KOPT-K1 (cell line): Measurements from ENCODE around the gene BPIFB1.

ENCODE experiments used
- H3K27ac ChIP-seq: fragments of 200-600 bp; sonication (generic); 2 replicates; pipeline ENCODE4 v1.5.1; 2016; ENCODE audit warnings: antibody characterized with exemption, mild to moderate bottlenecking, low read depth, low read length; ENCODE audit not compliant: poor library complexity, severe bottlenecking
- H3K36me3 ChIP-seq: fragments of 200-600 bp; sonication (generic); 2 replicates; pipeline ENCODE4 v1.5.1; 2017; ENCODE audit warnings: antibody characterized with exemption, mild to moderate bottlenecking, low read length, moderate library complexity; ENCODE audit not compliant: insufficient read depth
- H3K9me3 ChIP-seq: fragments of 200-600 bp; sonication (generic); 2 replicates; pipeline ENCODE4 v1.5.1; 2017; ENCODE audit warnings: antibody characterized with exemption, low read length, mild to moderate bottlenecking; ENCODE audit not compliant: insufficient read depth, poor library complexity, severe bottlenecking

The BPIFB1 gene

GRCh38 chr20:33257237-33257636 is 25.8 kb upstream of the BPIFB1 start:
- Histone ChIP-seq H3K9me3 (no peaks in the 10 kb centered on the region), H3K27ac (no peak overlapping the region), H3K36me3 (no peaks in the 10 kb centered on the region)

- Histone ChIP-seq H3K36me3 (no peaks in the 10 kb centered on the region), H3K27ac (no peak overlapping the region)
Measured at GRCh38 chr20:33259371-33259770, 23.6 kb upstream of the BPIFB1 start.

GRCh38 chr20:33261465-33261864 is 21.5 kb upstream of the BPIFB1 start:
- no peak overlapping the region for H3K27ac ChIP-seq
- peaks cover 15% of the 10 kb centered on the region for H3K9me3 ChIP-seq
- H3K36me3 ChIP-seq, result no peaks in the 10 kb centered on the region

More at GRCh38 chr20:33259371-33259770, 23.6 kb upstream of the BPIFB1 start:
- H3K9me3 ChIP-seq, result no peaks in the 10 kb centered on the region

- no peak overlapping the region for H3K27ac ChIP-seq
- no peaks in the 10 kb centered on the region for H3K36me3 ChIP-seq
- H3K9me3 ChIP-seq, result peaks cover 15% of the 10 kb centered on the region
Measured at GRCh38 chr20:33262658-33263065, 20.4 kb upstream of the BPIFB1 start.

GRCh38 chr20:33263784-33264183 is 19.2 kb upstream of the BPIFB1 start:
- no peak overlapping the region for H3K27ac ChIP-seq

GRCh38 chr20:33267701-33268100 is 15.3 kb upstream of the BPIFB1 start:
- H3K9me3 ChIP-seq, result peaks cover 15% of the 10 kb centered on the region
- H3K36me3 ChIP-seq, result no peaks in the 10 kb centered on the region
- no peak overlapping the region for H3K27ac ChIP-seq

More at GRCh38 chr20:33263784-33264183, 19.2 kb upstream of the BPIFB1 start:
- Histone ChIP-seq H3K36me3 (no peaks in the 10 kb centered on the region), H3K9me3 (peaks cover 15% of the 10 kb centered on the region)

GRCh38 chr20:33272155-33272873 is 10.7 kb upstream of the BPIFB1 start:
- Histone ChIP-seq H3K36me3 (no peaks in the 10 kb centered on the region), H3K27ac (no peak overlapping the region), H3K9me3 (no peaks in the 10 kb centered on the region)

- H3K36me3 ChIP-seq, result no peaks in the 10 kb centered on the region
Measured at GRCh38 chr20:33273117-33273851, 9.7 kb upstream of the BPIFB1 start.

GRCh38 chr20:33275215-33275614 is 7.8 kb upstream of the BPIFB1 start:
- H3K27ac ChIP-seq, result no peak overlapping the region
- no peaks in the 10 kb centered on the region for H3K9me3 ChIP-seq
- no peaks in the 10 kb centered on the region for H3K36me3 ChIP-seq

More at GRCh38 chr20:33273117-33273851, 9.7 kb upstream of the BPIFB1 start:
- H3K9me3 ChIP-seq, result no peaks in the 10 kb centered on the region
- no peak overlapping the region for H3K27ac ChIP-seq

GRCh38 chr20:33275871-33276270 is 7.1 kb upstream of the BPIFB1 start:
- Histone ChIP-seq H3K27ac (no peak overlapping the region), H3K36me3 (no peaks in the 10 kb centered on the region), H3K9me3 (no peaks in the 10 kb centered on the region)

- H3K27ac ChIP-seq, result no peak overlapping the region
- no peaks in the 10 kb centered on the region for H3K36me3 ChIP-seq
- H3K9me3 ChIP-seq, result no peaks in the 10 kb centered on the region
Measured at GRCh38 chr20:33276303-33277113, 6.5 kb upstream of the BPIFB1 start.

GRCh38 chr20:33277471-33278441 is 5.3 kb upstream of the BPIFB1 start:
- no peak overlapping the region for H3K27ac ChIP-seq
- H3K9me3 ChIP-seq, result no peaks in the 10 kb centered on the region
- H3K36me3 ChIP-seq, result no peaks in the 10 kb centered on the region

- no peak overlapping the region for H3K27ac ChIP-seq
- H3K36me3 ChIP-seq, result no peaks in the 10 kb centered on the region
- H3K9me3 ChIP-seq, result no peaks in the 10 kb centered on the region
Measured at GRCh38 chr20:33278700-33279099, 4.3 kb upstream of the BPIFB1 start.

GRCh38 chr20:33279261-33279910 is 3.6 kb upstream of the BPIFB1 start:
- H3K36me3 ChIP-seq, result no peaks in the 10 kb centered on the region
- no peaks in the 10 kb centered on the region for H3K9me3 ChIP-seq
- no peak overlapping the region for H3K27ac ChIP-seq
